ENCODE results near the gene JCHAIN.
"Not testable (repeated sequence)": the region's sequence is repeated elsewhere in the genome, so short reads cannot be mapped to it uniquely, and the experiment has no call there.

Gene JCHAIN

DNA sequence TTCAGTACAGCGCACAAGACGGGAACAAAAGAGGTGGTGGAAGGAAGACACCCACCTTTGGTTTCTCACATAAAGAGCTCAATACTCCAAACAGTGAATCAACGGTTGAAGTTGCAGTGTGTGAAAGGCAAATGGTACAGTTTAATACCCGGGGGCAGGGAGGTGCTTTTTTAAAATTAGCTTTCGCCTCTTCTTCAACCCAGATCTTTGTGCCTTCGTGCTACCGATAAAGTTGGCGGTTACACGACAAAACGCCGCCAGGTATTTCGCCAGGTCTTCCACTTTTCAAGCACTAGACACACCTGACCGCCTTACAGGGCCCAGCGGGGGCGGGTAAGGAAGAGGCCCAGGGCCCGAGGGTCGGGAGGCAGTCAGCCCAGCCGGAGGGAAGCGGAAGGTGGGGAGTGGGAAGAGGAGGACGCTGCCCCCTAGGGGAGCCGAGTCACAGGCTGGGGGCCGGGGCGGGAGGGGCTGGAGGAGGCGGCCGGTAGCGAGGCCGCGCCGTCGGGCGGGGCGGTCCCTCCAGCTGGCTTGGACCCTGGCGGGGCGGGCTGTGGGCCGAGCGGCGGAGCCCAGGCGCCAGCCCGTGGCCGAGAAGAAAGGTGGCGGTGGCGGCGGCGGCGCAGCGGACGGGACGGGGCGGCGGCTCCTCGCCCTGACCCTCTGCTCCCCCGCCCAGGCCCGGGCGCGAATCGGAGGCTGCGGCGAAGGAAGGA, 38.1 kb upstream of the JCHAIN start:
- H3K4me3 ChIP-seq (ENCODE audit: low read length): peak overlapping the region; percentile 76
- TF ChIP-seq, protein P1, sequence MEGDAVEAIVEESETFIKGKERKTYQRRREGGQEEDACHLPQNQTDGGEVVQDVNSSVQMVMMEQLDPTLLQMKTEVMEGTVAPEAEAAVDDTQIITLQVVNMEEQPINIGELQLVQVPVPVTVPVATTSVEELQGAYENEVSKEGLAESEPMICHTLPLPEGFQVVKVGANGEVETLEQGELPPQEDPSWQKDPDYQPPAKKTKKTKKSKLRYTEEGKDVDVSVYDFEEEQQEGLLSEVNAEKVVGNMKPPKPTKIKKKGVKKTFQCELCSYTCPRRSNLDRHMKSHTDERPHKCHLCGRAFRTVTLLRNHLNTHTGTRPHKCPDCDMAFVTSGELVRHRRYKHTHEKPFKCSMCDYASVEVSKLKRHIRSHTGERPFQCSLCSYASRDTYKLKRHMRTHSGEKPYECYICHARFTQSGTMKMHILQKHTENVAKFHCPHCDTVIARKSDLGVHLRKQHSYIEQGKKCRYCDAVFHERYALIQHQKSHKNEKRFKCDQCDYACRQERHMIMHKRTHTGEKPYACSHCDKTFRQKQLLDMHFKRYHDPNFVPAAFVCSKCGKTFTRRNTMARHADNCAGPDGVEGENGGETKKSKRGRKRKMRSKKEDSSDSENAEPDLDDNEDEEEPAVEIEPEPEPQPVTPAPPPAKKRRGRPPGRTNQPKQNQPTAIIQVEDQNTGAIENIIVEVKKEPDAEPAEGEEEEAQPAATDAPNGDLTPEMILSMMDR (conservative IDR thresholded peaks at IDR 0.05; ENCODE audit: low read depth, low read length): peak; percentile 38
- DNase-seq (ENCODE audit: low read depth): no peak

- TF ChIP-seq, protein P1 (conservative IDR thresholded peaks at IDR 0.05; ENCODE audit: low read depth, low read length): no peak
- DNase-seq (ENCODE audit: low read depth): peak; percentile 46
- peak overlapping the region; percentile 76 for H3K4me3 ChIP-seq (ENCODE audit: low read length)
Observed at GRCh38 chr4:70703619-70704214, 37.4 kb upstream of the JCHAIN start.

- not testable (repeated sequence) for H3K4me3 ChIP-seq (ENCODE audit: low read length); DNase-seq (ENCODE audit: low read depth)
Observed at GRCh38 chr4:70702592-70702991, 36.3 kb upstream of the JCHAIN start.

- H3K4me3 ChIP-seq (ENCODE audit: low read length): no peak overlapping the region
- TF ChIP-seq, protein P1 (conservative IDR thresholded peaks at IDR 0.05; ENCODE audit: low read depth, low read length): no peak
- DNase-seq (ENCODE audit: low read depth): no peak
Observed at GRCh38 chr4:70701271-70701670, 35.0 kb upstream of the JCHAIN start.

- no peak for DNase-seq (ENCODE audit: low read depth)
- no peak overlapping the region for H3K4me3 ChIP-seq (ENCODE audit: low read length)
- TF ChIP-seq, protein P1 (conservative IDR thresholded peaks at IDR 0.05; ENCODE audit: low read depth, low read length): no peak
Observed at GRCh38 chr4:70700712-70701111, 34.4 kb upstream of the JCHAIN start.

DNA sequence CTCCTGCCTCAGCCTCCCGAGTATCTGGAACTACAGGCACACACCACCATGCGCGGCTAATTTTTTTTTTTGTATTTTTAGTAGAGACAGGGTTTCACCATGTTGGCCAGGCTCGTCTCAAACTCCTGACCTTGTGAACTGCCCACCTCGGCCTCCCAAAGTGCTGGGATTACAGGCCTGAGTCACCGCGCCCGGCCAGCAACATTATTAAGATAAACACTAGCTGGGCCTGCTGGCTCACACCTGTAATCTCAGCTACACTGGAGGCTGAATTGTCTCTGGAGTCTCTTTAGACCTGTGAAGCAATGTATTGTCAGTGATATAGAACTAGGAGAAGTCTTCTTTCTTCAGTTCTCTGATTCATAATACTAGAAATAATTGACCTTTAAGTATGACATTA, 32.1 kb upstream of the JCHAIN start:
- DNase-seq (ENCODE audit: low read depth); H3K4me3 ChIP-seq (ENCODE audit: low read length): not testable (repeated sequence)

DNA sequence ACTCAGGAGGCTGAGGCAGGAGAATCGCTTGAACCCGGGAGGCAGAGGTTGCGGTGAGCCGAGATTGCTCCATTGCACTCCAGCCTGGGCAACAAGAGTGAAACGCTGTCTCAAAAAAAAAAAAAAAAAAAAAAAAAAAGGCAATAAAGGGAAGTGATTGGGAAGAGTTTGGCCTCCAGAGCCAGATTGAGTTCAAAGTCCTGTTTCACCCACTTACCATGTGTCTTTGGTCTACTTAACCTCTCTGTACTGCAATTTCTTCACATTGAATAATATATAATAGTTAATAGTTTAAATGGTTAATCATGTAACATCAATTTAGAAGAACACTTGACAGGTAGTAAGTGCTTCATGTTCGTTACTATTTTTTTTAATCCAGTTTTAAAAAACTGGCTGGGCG, 28.3 kb upstream of the JCHAIN start:
- not testable (repeated sequence) for DNase-seq (ENCODE audit: low read depth)

GRCh38 chr4:70691661-70692060, 25.4 kb upstream of the JCHAIN start:
- TF ChIP-seq, protein P1 (conservative IDR thresholded peaks at IDR 0.05; ENCODE audit: low read depth, low read length): no peak
- no peak for DNase-seq (ENCODE audit: low read depth)
- H3K4me3 ChIP-seq (ENCODE audit: low read length): no peak overlapping the region

More for the DNA sequence above, 28.3 kb upstream of the JCHAIN start:
- not testable (repeated sequence) for H3K4me3 ChIP-seq (ENCODE audit: low read length)
